BLaER1 treated with 17β-estradiol and CSF1 and Interleukin-3, amounts not matched to agents 10 nM and 100 nM (cell line): ENCODE results near the gene HLA-DRB5.
"Not testable (repeated sequence)": the region's sequence is repeated elsewhere in the genome, so short reads cannot be mapped to it uniquely, and the experiment has no call there.

Source experiments
- H3K27ac ChIP-seq, 11 experiments: shearing (Covaris generic); formaldehyde crosslinking; 2 replicates each; pipeline ENCODE4 v1.8.1; 2022
- H3K27me3 ChIP-seq, 11 experiments: shearing (Covaris generic); formaldehyde crosslinking; 2 replicates each; pipeline ENCODE4 v1.8.1; 2022
- H3K36me3 ChIP-seq, 11 experiments: shearing (Covaris generic); formaldehyde crosslinking; 2 replicates each; pipeline ENCODE4 v1.8.1; 2022
- H3K4me1 ChIP-seq, 10 experiments: shearing (Covaris generic); formaldehyde crosslinking; 2 replicates each; pipeline ENCODE4 v1.8.1; 2022
- H3K4me2 ChIP-seq, 11 experiments: shearing (Covaris generic); formaldehyde crosslinking; 2 replicates each; pipeline ENCODE4 v1.8.1; 2022
- H3K4me3 ChIP-seq, 10 experiments: shearing (Covaris generic); formaldehyde crosslinking; 2 replicates each; pipeline ENCODE4 v1.8.1; 2022
- H3K9ac ChIP-seq, 11 experiments: shearing (Covaris generic); formaldehyde crosslinking; 2 replicates each; pipeline ENCODE4 v1.8.1; 2022
- H3K9me3 ChIP-seq, 11 experiments: shearing (Covaris generic); formaldehyde crosslinking; replicated peaks in 1 of 11; 2 replicates each; pipeline ENCODE4 v1.8.1; 2022
- H4K20me1 ChIP-seq, 11 experiments: shearing (Covaris generic); formaldehyde crosslinking; 2 replicates each; pipeline ENCODE4 v1.8.1; 2022
- Cebpa-rat ChIP-seq, 11 experiments: shearing (Covaris generic); IDR thresholded peaks; 2 replicates each; pipeline ENCODE4 v1.8.1; 2022

HLA-DRB5 gene

GRCh38 chr6:32472781-32473375 lies 57.2 kb downstream of the HLA-DRB5 start:
- peak overlapping the region in 8 of 11 experiments; percentile 13 to 74 (median 60); a peak in 13 of 22 replicates for H3K27ac ChIP-seq
- no peak overlapping the region for H3K4me3 ChIP-seq

GRCh38 chr6:32467743-32468503 lies 62.2 kb downstream of the HLA-DRB5 start:
- H3K4me3 ChIP-seq, H4K20me1 ChIP-seq, H3K4me1 ChIP-seq, H3K27ac ChIP-seq, H3K27me3 ChIP-seq, H3K36me3 ChIP-seq, H3K9ac ChIP-seq, H3K4me2 ChIP-seq: not testable (repeated sequence)
- peaks cover 9 to 25% (median 15%) of the 10 kb centered on the region in 11 experiments; a peak in 17 of 22 replicates for H3K9me3 ChIP-seq

More at GRCh38 chr6:32472781-32473375, 57.2 kb downstream of the HLA-DRB5 start:
- no peak for TF ChIP-seq Cebpa-rat (IDR thresholded peaks at IDR 0.05)
- H4K20me1 ChIP-seq: no peaks in the 10 kb centered on the region
- no peak overlapping the region; a peak in 1 of 22 replicates for H3K9ac ChIP-seq
- H3K27me3 ChIP-seq: no peaks in the 10 kb centered on the region
- H3K9me3 ChIP-seq: peaks cover 12 to 18% (median 15%) of the 10 kb centered on the region in 11 experiments; a peak in 18 of 22 replicates
- peak overlapping the region in 6 of 11 experiments; percentile 18 to 52 (median 34); a peak in 10 of 22 replicates for H3K4me2 ChIP-seq
- H3K36me3 ChIP-seq: no peaks in the 10 kb centered on the region
- peaks cover 7 to 16% (median 9%) of the 10 kb centered on the region in 10 experiments; a peak in 12 of 20 replicates for H3K4me1 ChIP-seq
